Fibroblast of the aortic adventitia (primary cell): ENCODE data around the gene RPUSD2. TPM values are rescaled to one million over a fixed set of nuclear protein-coding genes. Genes with fewer than 3 reads are reported as not detected.

ENCODE experiments used
- DNase-seq: peaks from one replicate; pipeline ENCODE4 v3.0.0-alpha.2; 2010; ENCODE audit warnings: low read depth
- H3K4me3 ChIP-seq: 2 replicates; pipeline ENCODE4 v1.5.1; 2011; ENCODE audit warnings: low read depth, mild to moderate bottlenecking, control low read depth, low read length, moderate library complexity
- total RNA-seq: library from RNA; depleted of rRNA; stranded (reverse); fragments of >200 nt; gene quantifications from 2 replicates; pipeline ENCODE4 v1.2.3, GENCODE V29; 2012; ENCODE audit warnings: low replicate concordance
- TF ChIP-seq, protein P1 (sequence below): IDR thresholded peaks from 2 replicates; pipeline ENCODE4 v1.5.1; 2011; ENCODE audit warnings: mild to moderate bottlenecking, low read length, control low read depth, inconsistent platforms; ENCODE audit not compliant: insufficient read depth

Gene RPUSD2
- total RNA-seq, 1 donor: 6.2 TPM

DNA sequence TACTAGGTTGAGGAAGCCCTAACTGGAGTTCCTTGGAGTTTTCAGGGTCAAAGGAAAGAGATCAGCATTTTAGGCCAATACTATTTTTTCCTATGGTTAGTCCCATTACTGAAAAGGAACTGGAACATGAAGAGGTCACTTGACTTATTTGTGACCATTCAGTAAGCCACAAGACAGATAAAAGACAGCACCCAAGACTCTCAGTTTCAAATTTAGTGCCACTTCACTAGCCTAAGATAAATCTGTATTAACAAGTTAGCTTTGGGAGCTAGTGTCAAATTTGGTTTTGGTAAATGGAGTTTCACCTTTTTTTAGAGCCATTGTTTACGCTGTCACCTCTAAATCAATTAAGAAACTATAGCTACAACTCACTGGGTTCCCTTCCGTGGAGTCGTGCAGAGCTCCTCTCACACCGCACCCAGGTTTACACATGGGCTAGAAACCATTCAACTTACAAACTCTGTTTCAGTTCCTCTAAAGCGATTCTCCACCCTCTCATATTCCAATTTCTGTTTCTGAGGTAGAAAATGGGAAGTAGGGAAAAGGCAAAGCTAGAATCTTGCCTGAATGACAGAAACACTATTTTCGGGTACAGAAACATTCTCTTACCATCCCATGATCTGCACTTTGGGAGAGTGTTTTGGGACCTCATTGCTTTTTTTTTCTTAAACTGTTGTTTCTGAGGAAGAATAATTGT, 18.6 kb upstream of the RPUSD2 start:
- TF ChIP-seq, protein P1, sequence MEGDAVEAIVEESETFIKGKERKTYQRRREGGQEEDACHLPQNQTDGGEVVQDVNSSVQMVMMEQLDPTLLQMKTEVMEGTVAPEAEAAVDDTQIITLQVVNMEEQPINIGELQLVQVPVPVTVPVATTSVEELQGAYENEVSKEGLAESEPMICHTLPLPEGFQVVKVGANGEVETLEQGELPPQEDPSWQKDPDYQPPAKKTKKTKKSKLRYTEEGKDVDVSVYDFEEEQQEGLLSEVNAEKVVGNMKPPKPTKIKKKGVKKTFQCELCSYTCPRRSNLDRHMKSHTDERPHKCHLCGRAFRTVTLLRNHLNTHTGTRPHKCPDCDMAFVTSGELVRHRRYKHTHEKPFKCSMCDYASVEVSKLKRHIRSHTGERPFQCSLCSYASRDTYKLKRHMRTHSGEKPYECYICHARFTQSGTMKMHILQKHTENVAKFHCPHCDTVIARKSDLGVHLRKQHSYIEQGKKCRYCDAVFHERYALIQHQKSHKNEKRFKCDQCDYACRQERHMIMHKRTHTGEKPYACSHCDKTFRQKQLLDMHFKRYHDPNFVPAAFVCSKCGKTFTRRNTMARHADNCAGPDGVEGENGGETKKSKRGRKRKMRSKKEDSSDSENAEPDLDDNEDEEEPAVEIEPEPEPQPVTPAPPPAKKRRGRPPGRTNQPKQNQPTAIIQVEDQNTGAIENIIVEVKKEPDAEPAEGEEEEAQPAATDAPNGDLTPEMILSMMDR: no peak

DNA sequence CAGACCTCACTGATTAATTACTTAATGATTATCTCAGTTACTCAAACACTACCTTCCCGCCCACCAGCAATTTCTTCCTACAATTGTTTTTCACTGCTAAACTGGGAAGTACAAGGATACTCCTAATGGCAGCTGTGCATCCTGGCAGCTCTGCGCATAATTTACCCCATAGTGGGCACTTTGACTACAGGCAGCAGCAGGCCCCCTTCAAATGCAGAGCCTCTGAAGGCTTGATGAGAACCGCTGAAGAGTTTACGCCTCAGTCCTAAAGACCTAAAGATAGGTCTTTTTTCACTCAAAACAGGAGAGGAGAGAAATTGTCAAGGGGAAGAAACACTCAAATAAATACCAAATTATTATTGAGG, 15.0 kb upstream of the RPUSD2 start:
- DNase-seq: no peak
- TF ChIP-seq, protein P1: no peak
- H3K4me3 ChIP-seq: no peak overlapping the region

More for the DNA sequence above, 18.6 kb upstream of the RPUSD2 start:
- H3K4me3 ChIP-seq: no peak overlapping the region
- DNase-seq: no peak

DNA sequence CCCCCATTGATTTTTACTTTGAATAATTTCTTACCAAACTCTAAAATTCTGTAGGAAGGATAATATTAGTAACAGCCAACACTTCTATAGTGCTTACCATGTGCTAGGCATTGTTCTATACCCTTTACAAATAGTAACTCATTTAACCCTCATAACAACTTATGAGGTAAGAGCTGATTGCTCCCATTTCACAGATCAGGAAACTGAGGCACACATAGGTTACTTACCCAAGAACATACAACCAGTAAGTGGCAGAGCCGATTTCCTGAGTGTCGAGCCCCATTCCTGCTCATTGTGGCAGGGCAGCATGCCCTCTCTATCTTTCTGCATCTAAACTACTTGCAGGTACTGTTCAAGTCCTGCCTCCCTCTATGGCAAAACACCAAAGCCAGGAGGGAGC, 13.2 kb upstream of the RPUSD2 start:
- no peak for DNase-seq
- TF ChIP-seq, protein P1: no peak
- no peak overlapping the region for H3K4me3 ChIP-seq

DNA sequence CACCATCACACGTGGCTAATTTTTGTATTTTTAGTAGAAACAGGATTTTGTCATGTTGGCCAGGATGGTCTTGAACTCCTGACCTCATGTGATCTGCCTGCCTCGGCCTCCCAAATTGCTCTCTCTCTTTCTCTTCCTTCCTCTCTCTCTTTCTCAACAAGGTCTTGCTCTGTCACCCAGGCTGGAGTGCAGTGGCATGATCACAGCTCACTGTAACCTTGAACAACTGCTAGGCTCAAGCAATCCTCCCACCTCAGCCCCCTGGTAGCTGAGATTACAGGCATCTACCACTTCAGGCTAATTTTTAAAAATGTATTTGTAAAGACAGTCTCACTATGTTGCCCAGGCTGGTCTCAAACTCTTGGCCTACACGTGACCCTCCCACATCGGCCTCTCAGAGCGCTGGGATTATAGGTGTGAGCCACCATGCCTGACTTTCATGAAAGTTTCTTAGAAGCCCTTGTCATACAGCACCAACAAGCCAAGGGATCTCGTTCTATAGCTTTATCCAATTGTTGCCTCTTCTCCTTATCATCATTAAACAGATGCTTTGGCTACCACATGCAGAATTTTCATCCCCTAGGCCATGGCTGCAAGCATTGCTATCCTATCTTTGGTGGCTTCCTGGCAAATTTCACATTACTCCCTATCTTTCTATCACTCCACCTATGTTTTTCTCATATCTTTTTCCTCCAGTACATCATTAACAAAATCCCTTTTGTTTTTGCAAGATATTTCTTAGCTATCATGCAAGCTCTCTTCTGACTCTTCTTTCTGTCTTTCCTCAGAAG, 10.0 kb upstream of the RPUSD2 start:
- H3K4me3 ChIP-seq: no peak overlapping the region
- TF ChIP-seq, protein P1: no peak
- DNase-seq: no peak

DNA sequence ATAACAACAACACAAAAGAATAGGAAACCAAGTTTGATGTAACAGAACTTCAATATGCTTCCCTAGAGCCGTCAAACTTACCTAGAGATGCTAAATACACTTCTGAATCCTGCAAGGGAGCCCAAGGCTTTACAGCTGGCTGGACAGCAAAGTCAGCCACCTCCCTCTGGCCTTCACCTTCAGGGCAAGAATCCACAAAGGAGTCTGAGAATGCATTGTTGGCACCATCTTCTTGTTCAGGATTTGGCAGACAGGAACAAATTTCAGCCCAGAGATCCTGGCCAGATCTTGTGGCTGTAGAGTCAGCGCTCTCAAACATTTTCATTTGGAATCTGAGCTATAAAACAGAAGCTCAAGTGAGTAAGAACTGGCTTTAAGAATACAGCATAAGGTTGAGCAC, 6.4 kb upstream of the RPUSD2 start:
- H3K4me3 ChIP-seq: no peak overlapping the region
- TF ChIP-seq, protein P1: no peak
- DNase-seq: peak; percentile 71

DNA sequence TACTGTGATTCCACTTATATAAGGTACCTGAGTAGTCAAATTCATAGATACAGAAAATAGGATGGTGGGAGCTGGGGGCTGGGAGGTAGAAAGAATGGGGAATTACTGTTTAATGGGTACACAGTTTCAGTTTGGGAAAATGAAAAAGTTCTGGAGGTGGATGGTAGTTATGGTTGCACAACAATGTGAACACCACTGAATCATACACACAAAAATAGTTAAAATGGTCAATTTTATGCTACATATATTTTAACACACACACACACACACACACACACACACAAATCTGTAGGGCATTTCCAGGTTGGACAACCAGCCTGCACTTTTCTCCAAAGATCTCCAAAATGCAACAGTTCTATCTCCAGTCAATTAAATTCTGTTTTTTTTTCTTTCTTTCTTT, 5.7 kb upstream of the RPUSD2 start:
- no peak overlapping the region for H3K4me3 ChIP-seq
- DNase-seq: no peak
- TF ChIP-seq, protein P1: no peak
